ENCODE results near the gene WDR37. TPM values are rescaled to one million over a fixed set of nuclear protein-coding genes. Genes with fewer than 3 reads are reported as not detected.

Gene WDR37
- total and polyA plus RNA-seq, 2 donors (not counting 1 experiment from before 2014, with no cell fraction given): 17.3 to 33.2 TPM

DNA sequence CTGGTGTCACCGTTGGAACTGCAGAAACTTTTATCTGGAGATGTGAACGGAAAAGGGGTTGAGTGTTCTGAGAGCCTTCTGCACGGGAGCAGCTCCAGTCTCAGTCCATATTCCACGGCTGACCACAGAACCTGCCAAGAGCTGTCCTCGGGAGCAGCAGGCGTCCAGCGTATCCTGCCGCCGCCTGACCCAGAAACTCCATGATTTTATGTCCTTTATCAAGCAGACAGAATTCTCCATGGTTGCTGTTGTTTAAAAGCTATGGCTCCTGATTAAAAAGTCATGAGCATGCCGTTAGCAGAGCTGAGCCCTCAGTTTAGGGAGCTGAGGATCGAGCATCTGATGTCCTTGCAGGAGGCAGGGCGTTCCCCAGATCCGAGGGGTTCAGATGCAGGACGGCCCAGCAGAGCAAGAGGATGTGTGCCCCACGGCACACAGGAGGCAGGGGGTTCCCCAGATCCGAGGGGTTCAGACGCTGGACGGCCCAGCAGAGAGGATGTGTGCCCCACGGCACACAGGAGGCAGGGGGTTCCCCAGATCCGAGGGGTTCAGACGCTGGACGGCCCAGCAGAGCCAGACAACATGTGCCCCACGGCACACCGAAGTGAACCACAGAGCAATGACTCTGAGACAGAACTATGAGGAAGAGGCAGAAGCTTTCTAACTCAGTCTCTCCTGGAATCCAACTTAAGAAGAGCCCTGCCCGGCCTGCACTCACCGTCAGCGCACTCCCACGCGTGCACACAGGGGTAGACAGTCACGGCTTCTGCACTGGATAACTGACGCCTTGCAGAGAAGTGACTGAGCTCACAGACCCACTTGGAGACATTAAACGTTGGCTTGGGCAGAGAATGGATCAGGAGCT is 96.4 kb downstream of the WDR37 start:
- no peak overlapping the region for H3K4me3 Mint-ChIP-seq
- peaks cover 33% of the 10 kb centered on the region for H3K27me3 Mint-ChIP-seq
- H3K27me3 ChIP-seq (replicated peaks in 1 of 4; ENCODE audit: control extremely low read depth in 1 of 4, control insufficient read depth in 3 of 4, insufficient read depth in 4 of 4, low read length in 3 of 4): no peaks in the 10 kb centered on the region
- TF ChIP-seq, protein P1, sequence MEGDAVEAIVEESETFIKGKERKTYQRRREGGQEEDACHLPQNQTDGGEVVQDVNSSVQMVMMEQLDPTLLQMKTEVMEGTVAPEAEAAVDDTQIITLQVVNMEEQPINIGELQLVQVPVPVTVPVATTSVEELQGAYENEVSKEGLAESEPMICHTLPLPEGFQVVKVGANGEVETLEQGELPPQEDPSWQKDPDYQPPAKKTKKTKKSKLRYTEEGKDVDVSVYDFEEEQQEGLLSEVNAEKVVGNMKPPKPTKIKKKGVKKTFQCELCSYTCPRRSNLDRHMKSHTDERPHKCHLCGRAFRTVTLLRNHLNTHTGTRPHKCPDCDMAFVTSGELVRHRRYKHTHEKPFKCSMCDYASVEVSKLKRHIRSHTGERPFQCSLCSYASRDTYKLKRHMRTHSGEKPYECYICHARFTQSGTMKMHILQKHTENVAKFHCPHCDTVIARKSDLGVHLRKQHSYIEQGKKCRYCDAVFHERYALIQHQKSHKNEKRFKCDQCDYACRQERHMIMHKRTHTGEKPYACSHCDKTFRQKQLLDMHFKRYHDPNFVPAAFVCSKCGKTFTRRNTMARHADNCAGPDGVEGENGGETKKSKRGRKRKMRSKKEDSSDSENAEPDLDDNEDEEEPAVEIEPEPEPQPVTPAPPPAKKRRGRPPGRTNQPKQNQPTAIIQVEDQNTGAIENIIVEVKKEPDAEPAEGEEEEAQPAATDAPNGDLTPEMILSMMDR (IDR thresholded peaks at IDR 0.05): no peak
- no peak for TF ChIP-seq EZH2 (IDR thresholded peaks at IDR 0.05; ENCODE audit: borderline replicate concordance, insufficient read depth, low read depth, low read length, poor library complexity, severe bottlenecking)
- no peaks in the 10 kb centered on the region for H3K79me2 ChIP-seq (ENCODE audit: control insufficient read depth, insufficient read depth, low read length)
- DNase-seq: no peak
- H2AFZ ChIP-seq (ENCODE audit: insufficient read depth, low read depth, low read length, poor library complexity, severe bottlenecking): no peak overlapping the region
- no peak overlapping the region for H3K27ac Mint-ChIP-seq
- ChIA-PET CTCF (no interaction called here), POLR2A (no interaction called here)
- no peak overlapping the region for H3K4me2 ChIP-seq (replicated peaks; ENCODE audit: low read depth, low read length, poor library complexity, severe bottlenecking)
- H3K4me3 ChIP-seq (ENCODE audit: control extremely low read depth in 1 of 5, extremely low read depth in 1 of 5, insufficient read depth in 1 of 5, low read depth in 2 of 5, low read length in 4 of 5): no peak overlapping the region
- H3K4me1 ChIP-seq (ENCODE audit: control insufficient read depth in 2 of 2, insufficient read depth in 2 of 2, low read length in 2 of 2): no peaks in the 10 kb centered on the region
- no peak overlapping the region for H3K9ac ChIP-seq (ENCODE audit: low read length)
- intact Hi-C loops (cut with micrococcal nuclease): no loop called here
- ATAC-seq (ENCODE audit: low read depth): no peak
- no peaks in the 10 kb centered on the region for H3K9me3 Mint-ChIP-seq (ENCODE audit: insufficient read depth)
- H3K27ac ChIP-seq (ENCODE audit: low read length in 2 of 2): no peak overlapping the region
- no peaks in the 10 kb centered on the region for H4K20me1 ChIP-seq (ENCODE audit: control insufficient read depth, insufficient read depth, low read length, poor library complexity, severe bottlenecking)
- H3K4me1 Mint-ChIP-seq: no peaks in the 10 kb centered on the region
- H3K36me3 ChIP-seq (replicated peaks in 1 of 2; ENCODE audit: control extremely low read depth in 1 of 2, control insufficient read depth in 1 of 2, extremely low read depth in 1 of 2, insufficient read depth in 2 of 2, low read length in 1 of 2): no peaks in the 10 kb centered on the region
- 90% methylated on average over 32 of the region's 32 CpGs for WGBS (ENCODE audit: insufficient coverage)
- H3K9me3 ChIP-seq (ENCODE audit: control extremely low read depth in 1 of 3, control insufficient read depth in 2 of 3, insufficient read depth in 1 of 3, low read length in 2 of 3): peaks cover 0 to 4% (median 0%) of the 10 kb centered on the region in 3 donors

DNA sequence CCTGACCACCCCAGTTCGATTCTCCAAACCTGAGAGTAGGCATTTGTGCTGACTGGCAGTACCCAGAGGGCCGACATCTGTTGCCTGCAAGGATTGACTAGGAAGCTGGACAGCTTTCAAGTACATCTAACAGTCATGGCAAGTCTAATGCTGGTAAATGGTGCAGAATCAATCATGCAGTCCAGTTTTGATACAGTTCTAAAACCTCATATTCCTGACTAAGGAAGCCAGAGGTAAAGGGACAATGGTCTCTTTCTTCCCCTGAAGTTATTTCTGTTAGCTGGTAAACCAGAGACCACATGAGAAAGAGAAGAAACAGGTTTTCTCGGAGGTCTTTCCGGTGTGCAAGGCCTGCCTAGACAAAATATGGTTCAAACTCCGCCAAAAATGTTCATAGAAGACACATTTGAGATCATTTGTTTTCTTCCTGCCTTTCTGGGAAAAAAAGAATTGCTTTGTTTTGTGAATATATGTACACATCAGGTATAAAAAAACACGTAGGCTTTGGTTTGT is 97.1 kb downstream of the WDR37 start:
- no peak overlapping the region for H3K27ac ChIP-seq (ENCODE audit: low read length in 2 of 2)
- no peaks in the 10 kb centered on the region for H4K20me1 ChIP-seq (ENCODE audit: control insufficient read depth, insufficient read depth, low read length, poor library complexity, severe bottlenecking)
- no peaks in the 10 kb centered on the region for H3K9me3 ChIP-seq (ENCODE audit: control extremely low read depth in 1 of 3, control insufficient read depth in 2 of 3, insufficient read depth in 1 of 3, low read length in 2 of 3)
- no peak overlapping the region for H3K4me3 ChIP-seq (ENCODE audit: control extremely low read depth in 1 of 5, extremely low read depth in 1 of 5, insufficient read depth in 1 of 5, low read depth in 2 of 5, low read length in 4 of 5)
- TF ChIP-seq, protein P1 (IDR thresholded peaks at IDR 0.05): no peak
- no peak for TF ChIP-seq EZH2 (IDR thresholded peaks at IDR 0.05; ENCODE audit: borderline replicate concordance, insufficient read depth, low read depth, low read length, poor library complexity, severe bottlenecking)
- ChIA-PET POLR2A (no interaction called here), CTCF (no interaction called here)
- Mint-ChIP-seq H3K9me3 (ENCODE audit: insufficient read depth) (no peaks in the 10 kb centered on the region), H3K27ac (no peak overlapping the region), H3K27me3 (peaks cover 33% of the 10 kb centered on the region), H3K4me3 (no peak overlapping the region), H3K4me1 (no peaks in the 10 kb centered on the region)
- no peaks in the 10 kb centered on the region for H3K27me3 ChIP-seq (replicated peaks in 1 of 4; ENCODE audit: control extremely low read depth in 1 of 4, control insufficient read depth in 3 of 4, insufficient read depth in 4 of 4, low read length in 3 of 4)
- WGBS (ENCODE audit: insufficient coverage): 91% methylated on average over 4 of the region's 6 CpGs
- no peaks in the 10 kb centered on the region for H3K36me3 ChIP-seq (replicated peaks in 1 of 2; ENCODE audit: control extremely low read depth in 1 of 2, control insufficient read depth in 1 of 2, extremely low read depth in 1 of 2, insufficient read depth in 2 of 2, low read length in 1 of 2)
- no peaks in the 10 kb centered on the region for H3K79me2 ChIP-seq (ENCODE audit: control insufficient read depth, insufficient read depth, low read length)
- H3K9ac ChIP-seq (ENCODE audit: low read length): no peak overlapping the region
- DNase-seq (no peak), ATAC-seq (ENCODE audit: low read depth) (no peak)
- intact Hi-C loops (cut with micrococcal nuclease): no loop called here
- H3K4me1 ChIP-seq (ENCODE audit: control insufficient read depth in 2 of 2, insufficient read depth in 2 of 2, low read length in 2 of 2): no peaks in the 10 kb centered on the region
- H3K4me2 ChIP-seq (replicated peaks; ENCODE audit: low read depth, low read length, poor library complexity, severe bottlenecking): no peak overlapping the region
- no peak overlapping the region for H2AFZ ChIP-seq (ENCODE audit: insufficient read depth, low read depth, low read length, poor library complexity, severe bottlenecking)

All from B cell (primary cell).